SK-N-SH (cell line): ENCODE data around the gene RET. TPM values are rescaled to one million over a fixed set of nuclear protein-coding genes. Genes with fewer than 3 reads are reported as not detected.

Source experiments
- CTCF ChIA-PET: fragments of 300-600, 350-600 bp; formaldehyde crosslinking; extraction: SDS; loops from one replicate; lab custom pipeline; 2021; lab: Yijun Ruan, JAX
- POLR2A ChIA-PET: fragments of 350-600 bp; sonication (Branson Sonifier 250); formaldehyde crosslinking; extraction: SDS; loops from one replicate; lab custom pipeline; 2020; ENCODE audit warnings: antibody characterized with exemption, inconsistent platforms; lab: Yijun Ruan, JAX
- DNase-seq: peaks from one replicate; pipeline ENCODE4 v3.0.0; 2012
- H2AFZ ChIP-seq: fragments of 200-600 bp; sonication (generic); 2 replicates; pipeline ENCODE4 v1.8.1; 2016; ENCODE audit warnings: antibody characterized with exemption, mild to moderate bottlenecking, low read depth
- H3F3A ChIP-seq: fragments of 200-600 bp; sonication (generic); replicated peaks from 2 replicates; pipeline ENCODE3; 2016; ENCODE audit warnings: antibody characterized with exemption, mild to moderate bottlenecking; ENCODE audit not compliant: insufficient read depth
- H3K27ac ChIP-seq, 2 experiments: fragments of 200-500 bp in 1 of 2; fragments of 200-600 bp in 1 of 2; sonication (Bioruptor generic) in 1 of 2; sonication (generic), shearing (Covaris generic) in 1 of 2; 2 replicates each; pipeline versions ENCODE4 v1.5.1 to v1.6.1; 2014 to 2016; ENCODE audit warnings: low read depth in 2 of 2, inconsistent platforms in 1 of 2, low read length in 1 of 2, mild to moderate bottlenecking in 1 of 2, mixed read lengths in 1 of 2
- H3K27me3 ChIP-seq: fragments of 200-600 bp; sonication (generic), shearing (Covaris generic); 2 replicates; pipeline ENCODE4 v1.6.1; 2016; ENCODE audit warnings: mixed run types; ENCODE audit not compliant: insufficient read depth
- H3K36me3 ChIP-seq, 2 experiments: fragments of 200-500 bp in 1 of 2; fragments of 200-600 bp in 1 of 2; sonication (Bioruptor generic) in 1 of 2; sonication (generic) in 1 of 2; replicated peaks in 1 of 2; 2 replicates each; pipeline versions ENCODE3 to v1.5.1; 2014 to 2016; ENCODE audit warnings: low read length in 1 of 2, mild to moderate bottlenecking in 1 of 2; ENCODE audit not compliant: insufficient read depth in 2 of 2, control insufficient read depth in 1 of 2
- H3K4me1 ChIP-seq, 2 experiments: fragments of 200-500 bp in 1 of 2; fragments of 200-600 bp in 1 of 2; sonication (Bioruptor generic) in 1 of 2; sonication (generic), shearing (Covaris generic) in 1 of 2; 2 replicates each; pipeline versions ENCODE4 v1.5.1 to v1.6.1; 2014 to 2016; ENCODE audit warnings: low read depth in 1 of 2, low read length in 1 of 2, mixed run types in 1 of 2; ENCODE audit not compliant: insufficient read depth in 2 of 2, control insufficient read depth in 1 of 2
- H3K4me2 ChIP-seq: fragments of 200-600 bp; sonication (generic), shearing (Covaris generic); 2 replicates; pipeline ENCODE4 v1.6.1; 2017; ENCODE audit warnings: mixed run types
- H3K4me3 ChIP-seq, 2 experiments: fragments of 200-500 bp in 1 of 2; fragments of 200-600 bp in 1 of 2; sonication (Bioruptor generic) in 1 of 2; sonication (generic), shearing (Covaris generic) in 1 of 2; 2 replicates each; pipeline versions ENCODE4 v1.5.1 to v1.8.1; 2014 to 2016; ENCODE audit warnings: low read depth in 2 of 2, inconsistent platforms in 1 of 2, low read length in 1 of 2, mild to moderate bottlenecking in 1 of 2, mixed read lengths in 1 of 2, moderate library complexity in 1 of 2
- H3K79me2 ChIP-seq: fragments of 200-600 bp; sonication (generic); 2 replicates; pipeline ENCODE4 v1.8.1; 2017; ENCODE audit warnings: mild to moderate bottlenecking; ENCODE audit not compliant: insufficient read depth
- H3K9ac ChIP-seq: fragments of 200-600 bp; sonication (generic); 2 replicates; pipeline ENCODE4 v1.6.1; 2017; ENCODE audit warnings: mixed run types
- H3K9me2 ChIP-seq: fragments of 200-600 bp; sonication (generic); 2 replicates; pipeline ENCODE4 v1.6.1; 2017; ENCODE audit warnings: mixed run types
- H3K9me3 ChIP-seq: fragments of 200-600 bp; sonication (generic); 2 replicates; pipeline ENCODE4 v1.6.1; 2017; ENCODE audit warnings: mixed run types, mild to moderate bottlenecking, moderate library complexity
- H4K20me1 ChIP-seq: fragments of 200-600 bp; sonication (generic); 2 replicates; pipeline ENCODE4 v1.6.1; 2017; ENCODE audit warnings: mild to moderate bottlenecking, mixed run types; ENCODE audit not compliant: insufficient read depth
- CHD2 ChIP-seq: fragments of 150-350 bp; IDR thresholded peaks from 2 replicates; pipeline ENCODE4 v1.6.1; 2018; ENCODE audit warnings: low read length; ENCODE audit not compliant: partially characterized antibody
- GABPA ChIP-seq: IDR thresholded peaks from 2 replicates; pipeline ENCODE4 v1.4.0; 2012; ENCODE audit warnings: low read depth, mild to moderate bottlenecking
- GATA2 ChIP-seq: sonication (generic); formaldehyde crosslinking; IDR thresholded peaks from 2 replicates; pipeline ENCODE4 v1.5.0; 2020; ENCODE audit warnings: mild to moderate bottlenecking, missing genetic modification reagents
- JUND ChIP-seq: IDR thresholded peaks from 2 replicates; pipeline ENCODE4 v1.4.0; 2012
- MAX ChIP-seq: IDR thresholded peaks from 2 replicates; pipeline ENCODE4 v1.4.0; 2012; ENCODE audit warnings: low read depth
- MEF2A ChIP-seq: IDR thresholded peaks from 2 replicates; pipeline ENCODE4 v1.4.0; 2012; ENCODE audit warnings: low read depth, borderline replicate concordance
- NRF1 ChIP-seq: IDR thresholded peaks from 2 replicates; pipeline ENCODE4 v1.6.1; 2012; ENCODE audit warnings: low read depth, mild to moderate bottlenecking, low read length
- PBX3 ChIP-seq: IDR thresholded peaks from 2 replicates; pipeline ENCODE4; 2012
- POLR2AphosphoS5 ChIP-seq: IDR thresholded peaks from 2 replicates; pipeline ENCODE4 v1.6.1; 2012; ENCODE audit warnings: low read depth, low read length
- RAD21 ChIP-seq: IDR thresholded peaks from 2 replicates; pipeline ENCODE4 v1.6.1; 2012; ENCODE audit warnings: mild to moderate bottlenecking, low read length
- RXRA ChIP-seq: IDR thresholded peaks from 2 replicates; pipeline ENCODE4 v1.4.0; 2012; ENCODE audit warnings: low read depth, mild to moderate bottlenecking, borderline replicate concordance
- TAF1 ChIP-seq: IDR thresholded peaks from 2 replicates; pipeline ENCODE4 v1.6.1; 2012; ENCODE audit warnings: low read depth, mild to moderate bottlenecking, low read length, moderate library complexity, borderline replicate concordance
- TCF12 ChIP-seq: IDR thresholded peaks from 2 replicates; pipeline ENCODE4 v1.4.0; 2012
- TEAD4 ChIP-seq: IDR thresholded peaks from 2 replicates; pipeline ENCODE4 v1.4.0; 2012; ENCODE audit warnings: mild to moderate bottlenecking, borderline replicate concordance; ENCODE audit not compliant: insufficient read depth
- USF2 ChIP-seq: fragments of 150-350 bp; IDR thresholded peaks from 2 replicates; pipeline ENCODE4 v1.6.1; 2017; ENCODE audit warnings: antibody characterized with exemption, low read length, low read depth, borderline replicate concordance
- WGBS: methylation state at CpG from one replicate; pipeline ENCODE4 v1.1.6; 2017; ENCODE audit warnings: low lambda C conversion rate; 5-methylcytosine and 5-hydroxymethylcytosine counted together
- polyA plus RNA-seq, 3 experiments: library from polyadenylated mRNA; depleted of rRNA; stranded (reverse); fragments of >200 nt; gene quantifications; 2 replicates each; pipeline ENCODE4 v1.2.3, GENCODE V29; 2012
- TF ChIP-seq, protein P1 (sequence below): IDR thresholded peaks from 2 replicates; pipeline ENCODE4 v1.6.1; 2012; ENCODE audit warnings: mild to moderate bottlenecking, low read depth, low read length, moderate library complexity
- TF ChIP-seq, protein P2 (sequence below): fragments of 150-350 bp; IDR thresholded peaks from 2 replicates; pipeline ENCODE4 v1.6.1; 2016; ENCODE audit warnings: mild to moderate bottlenecking, low read depth, low read length
- TF ChIP-seq, protein P3 (sequence below): IDR thresholded peaks from 2 replicates; pipeline ENCODE4 v1.4.0; 2012; ENCODE audit warnings: low read depth, borderline replicate concordance

The RET gene
- polyA plus RNA-seq, 1 of the 3 experiments (the other 2 are of a cell fraction): 3.2 TPM

- H3K4me1 ChIP-seq: peaks cover 0 to 15% of the 10 kb centered on the region in 2 experiments; a peak in 1 of 4 replicates
- POLR2A ChIA-PET: no interaction called here
- 88% methylated on average over 4 of the region's 7 CpGs for WGBS
- H3K9me3 ChIP-seq: no peaks in the 10 kb centered on the region
- TF ChIP-seq TEAD4: no peak
- TF ChIP-seq USF2: no peak
- no peak for TF ChIP-seq MEF2A
- TF ChIP-seq RAD21: no peak
- TF ChIP-seq GABPA: no peak
- no peak for TF ChIP-seq JUND
- no peak for TF ChIP-seq TCF12
- TF ChIP-seq GATA2: no peak
- TF ChIP-seq NRF1: no peak
- TF ChIP-seq, protein P1, sequence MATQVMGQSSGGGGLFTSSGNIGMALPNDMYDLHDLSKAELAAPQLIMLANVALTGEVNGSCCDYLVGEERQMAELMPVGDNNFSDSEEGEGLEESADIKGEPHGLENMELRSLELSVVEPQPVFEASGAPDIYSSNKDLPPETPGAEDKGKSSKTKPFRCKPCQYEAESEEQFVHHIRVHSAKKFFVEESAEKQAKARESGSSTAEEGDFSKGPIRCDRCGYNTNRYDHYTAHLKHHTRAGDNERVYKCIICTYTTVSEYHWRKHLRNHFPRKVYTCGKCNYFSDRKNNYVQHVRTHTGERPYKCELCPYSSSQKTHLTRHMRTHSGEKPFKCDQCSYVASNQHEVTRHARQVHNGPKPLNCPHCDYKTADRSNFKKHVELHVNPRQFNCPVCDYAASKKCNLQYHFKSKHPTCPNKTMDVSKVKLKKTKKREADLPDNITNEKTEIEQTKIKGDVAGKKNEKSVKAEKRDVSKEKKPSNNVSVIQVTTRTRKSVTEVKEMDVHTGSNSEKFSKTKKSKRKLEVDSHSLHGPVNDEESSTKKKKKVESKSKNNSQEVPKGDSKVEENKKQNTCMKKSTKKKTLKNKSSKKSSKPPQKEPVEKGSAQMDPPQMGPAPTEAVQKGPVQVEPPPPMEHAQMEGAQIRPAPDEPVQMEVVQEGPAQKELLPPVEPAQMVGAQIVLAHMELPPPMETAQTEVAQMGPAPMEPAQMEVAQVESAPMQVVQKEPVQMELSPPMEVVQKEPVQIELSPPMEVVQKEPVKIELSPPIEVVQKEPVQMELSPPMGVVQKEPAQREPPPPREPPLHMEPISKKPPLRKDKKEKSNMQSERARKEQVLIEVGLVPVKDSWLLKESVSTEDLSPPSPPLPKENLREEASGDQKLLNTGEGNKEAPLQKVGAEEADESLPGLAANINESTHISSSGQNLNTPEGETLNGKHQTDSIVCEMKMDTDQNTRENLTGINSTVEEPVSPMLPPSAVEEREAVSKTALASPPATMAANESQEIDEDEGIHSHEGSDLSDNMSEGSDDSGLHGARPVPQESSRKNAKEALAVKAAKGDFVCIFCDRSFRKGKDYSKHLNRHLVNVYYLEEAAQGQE: no peak
- no peak for TF ChIP-seq POLR2AphosphoS5
- no peak for TF ChIP-seq TAF1
- no peak for TF ChIP-seq MAX
- TF ChIP-seq CHD2: no peak
- TF ChIP-seq PBX3: no peak
- TF ChIP-seq, protein P2, sequence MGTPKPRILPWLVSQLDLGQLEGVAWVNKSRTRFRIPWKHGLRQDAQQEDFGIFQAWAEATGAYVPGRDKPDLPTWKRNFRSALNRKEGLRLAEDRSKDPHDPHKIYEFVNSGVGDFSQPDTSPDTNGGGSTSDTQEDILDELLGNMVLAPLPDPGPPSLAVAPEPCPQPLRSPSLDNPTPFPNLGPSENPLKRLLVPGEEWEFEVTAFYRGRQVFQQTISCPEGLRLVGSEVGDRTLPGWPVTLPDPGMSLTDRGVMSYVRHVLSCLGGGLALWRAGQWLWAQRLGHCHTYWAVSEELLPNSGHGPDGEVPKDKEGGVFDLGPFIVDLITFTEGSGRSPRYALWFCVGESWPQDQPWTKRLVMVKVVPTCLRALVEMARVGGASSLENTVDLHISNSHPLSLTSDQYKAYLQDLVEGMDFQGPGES: no peak
- TF ChIP-seq RXRA: no peak
- TF ChIP-seq, protein P3, sequence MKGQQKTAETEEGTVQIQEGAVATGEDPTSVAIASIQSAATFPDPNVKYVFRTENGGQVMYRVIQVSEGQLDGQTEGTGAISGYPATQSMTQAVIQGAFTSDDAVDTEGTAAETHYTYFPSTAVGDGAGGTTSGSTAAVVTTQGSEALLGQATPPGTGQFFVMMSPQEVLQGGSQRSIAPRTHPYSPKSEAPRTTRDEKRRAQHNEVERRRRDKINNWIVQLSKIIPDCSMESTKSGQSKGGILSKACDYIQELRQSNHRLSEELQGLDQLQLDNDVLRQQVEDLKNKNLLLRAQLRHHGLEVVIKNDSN: no peak
- no peaks in the 10 kb centered on the region for H3K27me3 ChIP-seq
- no peaks in the 10 kb centered on the region for H3K79me2 ChIP-seq
- no peak overlapping the region for H3K27ac ChIP-seq
- H4K20me1 ChIP-seq: no peaks in the 10 kb centered on the region
- H3K9me2 ChIP-seq: no peaks in the 10 kb centered on the region
- H3K9ac ChIP-seq: no peak overlapping the region
- no peak overlapping the region for H3K4me3 ChIP-seq
- CTCF ChIA-PET: interaction anchor here (1.2 to 1.8 kb wide), 2 partner anchors 11 to 18 kb away, joined by 4 to 6 read pairs; no protein-coding TSS in a partner anchor
- DNase-seq: no peak
- H3F3A ChIP-seq: no peaks in the 10 kb centered on the region
- peaks cover 0 to 10% of the 10 kb centered on the region in 2 experiments for H3K36me3 ChIP-seq
- H3K4me2 ChIP-seq: no peak overlapping the region
- no peak overlapping the region for H2AFZ ChIP-seq
These were observed 46.0 kb downstream of the RET start for GRCh38 chr10:43122826-43123225.
